ENCODE results near the gene CAMK2A.

The CAMK2A gene

GRCh38 chr5:150313921-150314716, 24.5 kb upstream of the CAMK2A start:
- no peak for DNase-seq

DNA sequence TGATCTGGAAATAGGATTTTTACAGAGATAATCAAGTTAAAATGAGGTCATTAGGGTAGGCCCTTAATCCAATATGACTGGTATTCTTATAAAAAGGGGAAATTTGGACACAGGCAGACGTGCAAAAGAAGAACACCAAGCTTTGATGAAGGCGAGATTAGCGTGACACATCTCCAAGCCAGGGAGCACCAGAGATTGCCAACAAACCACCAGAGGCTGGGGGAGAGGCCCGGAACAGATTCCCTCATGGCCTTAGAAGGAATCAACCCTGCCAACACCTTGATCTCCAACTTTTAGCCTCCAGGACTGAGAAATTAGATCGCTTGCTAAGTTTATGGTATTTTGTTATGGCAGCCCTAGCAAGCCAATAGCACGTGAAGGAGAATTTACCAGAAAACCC, 23.9 kb upstream of the CAMK2A start:
- no peak for DNase-seq

GRCh38 chr5:150312518-150312917, 22.9 kb upstream of the CAMK2A start:
- DNase-seq: no peak

DNA sequence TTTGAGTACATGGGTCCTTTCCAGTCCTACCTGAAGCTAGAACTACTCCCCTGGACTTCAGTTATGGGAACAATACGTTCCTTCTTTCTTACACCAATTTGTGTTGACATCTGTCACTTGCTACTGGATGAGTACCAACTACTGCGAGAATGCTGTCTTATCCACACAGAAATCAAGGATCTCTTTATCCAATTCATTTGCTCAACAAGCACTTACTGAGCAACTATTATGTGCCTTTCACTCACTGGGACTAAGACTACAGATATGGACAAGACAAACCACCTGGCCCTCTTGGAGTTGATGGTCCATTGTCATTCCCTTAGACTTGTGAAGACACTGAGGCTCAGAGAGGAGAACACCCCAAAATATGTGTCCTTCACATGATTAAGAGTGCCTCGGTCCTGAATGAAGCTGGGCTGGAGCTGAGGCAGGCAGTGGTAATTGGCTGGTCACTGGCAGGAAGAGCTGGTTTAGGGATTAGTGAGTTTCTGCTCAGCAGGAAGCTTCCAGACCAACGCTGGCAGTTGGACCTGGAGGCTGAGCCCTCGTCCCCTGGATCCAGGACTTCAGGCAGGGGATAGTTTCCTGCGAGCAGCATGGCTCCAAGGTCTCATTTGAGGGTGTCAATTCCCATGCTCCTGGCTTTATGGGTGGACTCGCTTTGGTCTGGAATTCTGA, 21.6 kb upstream of the CAMK2A start:
- DNase-seq: no peak

DNA sequence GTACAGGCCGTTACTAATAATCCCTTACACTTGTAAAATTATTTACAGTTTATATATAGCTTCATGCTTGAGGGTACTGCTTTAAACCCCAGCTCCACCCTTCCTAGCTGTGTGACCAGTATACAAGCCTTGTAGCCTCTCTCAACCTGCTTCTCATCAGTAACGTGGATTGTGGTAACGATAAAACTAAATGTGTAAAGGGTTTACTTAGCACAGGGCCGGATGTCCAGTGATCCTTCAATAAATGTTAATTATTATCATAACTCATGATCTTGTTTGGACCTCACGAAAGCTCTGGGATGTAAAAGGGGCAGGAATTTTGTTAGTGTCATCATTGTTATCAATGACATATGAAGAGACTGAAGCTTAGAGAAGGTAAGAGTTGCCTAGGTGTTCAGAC, 20.7 kb upstream of the CAMK2A start:
- DNase-seq: no peak

- no peak for DNase-seq
Observed at GRCh38 chr5:150309886-150310239, 20.3 kb upstream of the CAMK2A start.

DNA sequence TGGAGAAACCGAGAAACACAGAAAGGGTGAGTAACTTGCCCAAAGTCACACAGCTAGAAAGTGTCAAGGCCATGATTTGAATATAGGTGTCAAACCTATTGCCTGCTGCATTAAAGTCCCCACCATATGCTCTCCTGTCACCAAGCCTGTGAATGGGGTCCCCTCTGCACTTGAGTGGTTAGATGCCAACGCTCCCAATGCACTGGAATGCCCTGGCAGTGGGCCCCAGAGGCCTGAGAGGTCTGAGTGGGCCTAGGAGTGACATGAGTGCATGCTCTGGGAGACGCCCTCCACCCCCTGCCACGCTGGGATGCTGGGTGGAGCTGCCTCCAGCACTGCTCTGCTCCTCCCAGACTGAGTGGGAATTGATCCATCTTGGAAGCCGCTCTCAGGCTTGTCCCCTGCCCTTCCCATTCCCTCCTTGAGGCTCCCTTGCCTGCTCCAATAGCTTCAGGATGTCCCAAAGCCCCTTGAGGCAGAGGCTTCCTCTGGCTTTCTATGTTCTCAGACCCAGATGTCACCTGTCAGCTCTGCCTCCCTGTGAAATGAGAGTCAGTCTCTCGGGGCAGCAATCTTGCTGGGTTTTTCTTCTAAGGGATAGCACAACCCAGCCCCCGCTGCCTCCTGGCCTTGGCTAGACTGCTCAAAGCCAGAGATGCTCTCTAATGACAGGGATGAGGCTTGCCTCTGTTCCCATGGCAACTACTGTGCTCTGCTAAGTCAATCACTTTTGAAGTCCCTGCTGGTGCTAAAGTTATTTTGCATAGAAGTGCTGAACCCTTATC, 19.7 kb upstream of the CAMK2A start:
- DNase-seq: no peak

- DNase-seq: no peak
Observed at GRCh38 chr5:150307617-150308426, 18.2 kb upstream of the CAMK2A start.

DNA sequence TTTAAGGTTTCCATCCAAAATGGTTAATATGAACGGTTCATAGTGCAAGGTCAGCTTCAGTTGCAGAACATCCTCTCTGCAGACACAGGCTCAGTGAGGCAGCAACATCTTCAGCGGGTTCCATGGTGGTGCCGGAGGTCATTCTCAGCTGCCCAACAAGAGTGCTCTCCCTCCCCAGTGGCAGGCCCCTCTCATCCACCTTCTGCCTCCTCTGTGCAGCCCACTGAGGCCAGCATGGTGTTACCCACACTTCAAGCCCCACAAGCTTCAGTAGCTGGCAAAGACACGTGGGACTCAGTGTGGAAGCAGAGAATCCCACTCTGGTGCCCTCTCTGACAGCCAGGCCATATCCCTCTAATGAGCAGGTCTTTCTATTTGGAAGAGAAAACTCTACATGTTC, 17.2 kb upstream of the CAMK2A start:
- no peak for DNase-seq

DNA sequence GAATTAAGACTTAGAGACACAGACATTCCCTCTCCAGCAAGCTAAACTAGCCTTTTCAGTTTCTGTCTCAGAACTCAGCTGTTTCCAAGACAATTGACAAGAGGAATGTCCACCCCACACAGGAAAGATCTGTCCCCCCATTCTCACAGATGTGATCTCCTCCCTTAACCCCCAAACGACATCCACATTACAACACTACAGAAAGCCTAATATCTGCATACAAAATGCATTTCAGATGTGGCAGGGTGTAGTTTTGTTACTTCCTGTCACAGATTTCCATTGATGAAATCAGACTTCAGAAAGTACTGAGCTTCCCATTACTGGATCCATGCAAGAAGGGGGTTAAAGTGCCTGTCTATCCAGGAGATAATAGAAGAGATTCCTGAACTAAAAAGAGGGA, 16.0 kb upstream of the CAMK2A start:
- no peak for DNase-seq

DNA sequence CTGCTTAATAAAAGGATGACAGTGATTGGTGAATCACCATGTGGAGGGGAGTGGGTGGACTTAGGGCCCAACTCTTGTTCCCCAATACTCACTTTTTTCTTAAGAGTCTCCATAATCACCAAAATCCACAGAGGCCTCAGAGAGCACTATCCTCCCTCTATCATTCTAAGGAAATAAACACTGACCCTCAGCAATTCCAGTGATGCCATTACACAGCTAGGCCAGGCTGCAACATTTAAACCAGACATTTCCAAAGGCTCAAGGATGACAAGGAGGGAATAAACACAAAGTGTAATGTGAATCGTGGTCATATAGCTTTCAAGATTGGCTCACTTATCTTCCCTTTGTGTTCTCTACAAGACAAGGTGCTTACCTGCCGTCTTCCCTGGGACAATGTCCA, 15.5 kb upstream of the CAMK2A start:
- no peak for DNase-seq

GRCh38 chr5:150304481-150305081, 15.0 kb upstream of the CAMK2A start:
- no peak for DNase-seq

DNA sequence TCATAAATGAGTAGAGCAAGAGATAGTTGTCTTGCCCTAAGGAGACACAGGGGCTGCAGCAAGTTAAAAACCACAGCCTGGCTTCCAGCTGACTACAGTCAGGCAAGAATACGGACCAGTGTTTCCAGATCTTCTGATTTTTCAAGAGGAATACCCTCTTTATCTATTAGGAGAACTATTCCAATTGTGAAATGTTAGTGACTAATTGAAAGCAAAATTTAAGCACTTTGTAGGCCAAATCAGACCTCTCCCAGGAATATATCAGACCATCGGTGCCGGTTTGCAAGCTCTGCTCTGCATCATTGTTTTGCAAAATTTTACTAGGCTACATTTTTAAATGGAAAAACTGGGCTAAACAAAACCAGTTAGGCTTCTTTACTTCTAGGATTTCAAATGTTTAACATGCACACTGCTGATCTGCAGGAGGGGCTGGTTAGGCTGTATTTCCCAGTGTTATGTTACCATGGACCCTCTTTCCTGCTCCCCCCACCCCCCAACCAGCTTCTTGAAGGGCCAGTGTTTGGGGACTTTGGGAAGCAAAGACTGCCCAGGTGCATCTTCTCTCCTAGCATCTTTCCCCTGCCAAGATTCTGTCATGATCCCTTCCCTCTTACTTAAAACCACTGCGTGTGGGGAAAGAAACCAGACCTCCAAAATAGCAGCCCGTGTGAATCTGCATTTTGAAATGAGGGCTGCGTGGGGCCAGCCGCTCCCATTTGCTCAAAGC, 14.2 kb upstream of the CAMK2A start:
- no peak for DNase-seq

GRCh38 chr5:150303070-150303615, 13.6 kb upstream of the CAMK2A start:
- no peak for DNase-seq

DNA sequence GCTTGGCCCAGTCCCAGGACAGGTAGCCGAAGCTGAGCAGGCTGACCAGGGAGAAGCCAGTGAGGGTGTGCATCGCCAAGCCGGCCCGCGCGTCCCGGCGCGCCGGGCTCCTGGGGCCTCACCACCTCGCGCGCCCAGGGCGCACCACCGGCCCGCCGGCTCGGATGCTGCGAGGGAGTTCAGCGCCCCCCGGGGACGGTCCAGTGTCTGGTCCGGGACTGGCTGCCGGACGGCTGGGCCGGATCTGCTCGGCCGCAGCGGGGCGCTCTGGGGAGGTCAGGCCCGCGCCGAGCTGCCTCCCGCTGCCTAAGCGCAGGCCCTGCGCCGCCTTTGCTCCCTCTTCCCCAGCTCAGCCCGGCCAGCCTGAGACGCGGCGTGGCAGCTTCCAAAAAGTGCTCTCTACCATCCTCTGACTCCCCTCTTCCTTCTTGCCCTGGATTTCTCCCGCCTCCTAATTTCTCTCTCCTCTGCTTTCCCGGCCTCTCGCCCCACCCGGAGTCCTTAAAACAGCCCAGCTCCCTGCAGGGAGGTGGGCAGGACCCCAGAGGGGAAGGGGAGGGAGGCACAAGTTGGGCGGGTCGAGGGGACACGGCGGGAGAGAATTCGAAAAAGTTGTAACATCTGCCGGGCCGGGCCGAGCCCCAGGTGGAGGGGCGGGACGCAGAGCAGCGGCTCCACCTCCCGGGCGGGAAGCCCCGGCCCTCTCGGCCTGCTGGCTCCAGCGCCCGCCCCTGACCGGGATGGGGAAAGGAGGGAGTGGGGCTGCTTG, 12.9 kb upstream of the CAMK2A start, which contains the start of gene ARSI:
TSS of gene ARSI (minus strand) at position 605 of the 769 bp plus-strand sequence. CDS start at position 73, 532 bp downstream.
- DNase-seq: no peak

- no peak for DNase-seq
Observed at GRCh38 chr5:150301901-150302300, 12.3 kb upstream of the CAMK2A start.

GRCh38 chr5:150301170-150301505, 11.6 kb upstream of the CAMK2A start:
- no peak for DNase-seq

DNA sequence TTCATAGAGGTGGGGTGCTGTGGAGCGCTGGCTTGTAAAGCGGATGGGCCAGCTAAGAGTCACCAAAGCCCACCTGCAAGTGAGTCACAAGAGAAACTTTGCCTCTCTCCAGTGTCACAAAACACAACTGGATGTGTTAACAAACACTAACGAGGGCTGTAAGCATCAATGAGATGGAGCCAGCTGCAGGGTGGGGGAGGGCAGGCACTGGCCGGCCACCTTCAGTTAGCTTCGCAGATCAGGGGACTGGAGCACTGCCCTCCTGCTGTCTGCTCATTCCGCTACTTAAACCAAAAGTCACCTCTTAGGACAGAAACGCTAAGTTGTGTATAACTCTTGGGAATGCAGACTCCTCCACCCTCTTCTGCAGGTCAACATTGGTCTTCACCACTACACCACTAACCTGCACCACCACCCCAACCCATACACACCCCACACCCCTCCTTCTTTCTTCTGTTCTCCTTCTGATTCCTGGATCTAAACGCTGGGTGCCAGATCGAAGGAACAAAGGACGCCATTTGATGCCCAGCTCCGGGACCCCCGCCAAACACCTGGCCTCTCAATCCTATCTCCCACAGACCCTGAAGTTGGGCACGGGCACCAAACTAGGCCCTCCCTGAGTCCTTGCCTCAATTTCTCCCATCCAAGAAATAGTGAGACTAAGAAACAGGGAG, 11.1 kb upstream of the CAMK2A start:
- DNase-seq: no peak

GRCh38 chr5:150299571-150300327, 10.2 kb upstream of the CAMK2A start:
- DNase-seq: no peak

All from GOT3 (cell line).